Activated CD4-positive, CD25-positive, alpha-beta regulatory T cell (primary cell): ENCODE data around the gene EPHB1.
"Not testable (repeated sequence)": the region's sequence is repeated elsewhere in the genome, so short reads cannot be mapped to it uniquely, and the experiment has no call there.

Experiments
- DNase-seq, 4 experiments: peaks; one replicate each; lab custom pipeline; 2025; lab: John Stamatoyannopoulos, UW

Gene EPHB1

GRCh38 chr3:135005616-135006015 is 210.6 kb downstream of the EPHB1 start:
- DNase-seq: not testable (repeated sequence)

- DNase-seq: no peak
Measured at GRCh38 chr3:135007607-135008006, 212.5 kb downstream of the EPHB1 start.

- no peak for DNase-seq
Measured at GRCh38 chr3:135008326-135008725, 213.3 kb downstream of the EPHB1 start.

- no peak for DNase-seq
Measured at GRCh38 chr3:135009014-135009413, 214.0 kb downstream of the EPHB1 start.

- DNase-seq: no peak
Measured at GRCh38 chr3:135012101-135012500, 217.0 kb downstream of the EPHB1 start.

- DNase-seq: no peak
Measured at GRCh38 chr3:135013206-135013605, 218.1 kb downstream of the EPHB1 start.

- no peak for DNase-seq
Measured at GRCh38 chr3:135014566-135014965, 219.5 kb downstream of the EPHB1 start.

- no peak for DNase-seq
Measured at GRCh38 chr3:135017003-135017893, 222.2 kb downstream of the EPHB1 start.

- no peak for DNase-seq
Measured at GRCh38 chr3:135018149-135018923, 223.3 kb downstream of the EPHB1 start.

- DNase-seq: no peak
Measured at GRCh38 chr3:135020181-135020580, 225.1 kb downstream of the EPHB1 start.

- no peak for DNase-seq
Measured at GRCh38 chr3:135023996-135024658, 229.1 kb downstream of the EPHB1 start.

- DNase-seq: not testable (repeated sequence)
Measured at GRCh38 chr3:135030768-135031615, 235.9 kb downstream of the EPHB1 start.

GRCh38 chr3:135033737-135034136 is 238.7 kb downstream of the EPHB1 start:
- DNase-seq: no peak

GRCh38 chr3:135034291-135034768 is 239.3 kb downstream of the EPHB1 start:
- DNase-seq: no peak

GRCh38 chr3:135034891-135035440 is 239.9 kb downstream of the EPHB1 start:
- no peak for DNase-seq

- DNase-seq: no peak
Measured at GRCh38 chr3:135038186-135038585, 243.1 kb downstream of the EPHB1 start.

GRCh38 chr3:135039536-135039935 is 244.5 kb downstream of the EPHB1 start:
- not testable (repeated sequence) for DNase-seq

- DNase-seq: no peak
Measured at GRCh38 chr3:135040321-135041240, 245.5 kb downstream of the EPHB1 start.

- DNase-seq: no peak
Measured at GRCh38 chr3:135041601-135042000, 246.5 kb downstream of the EPHB1 start.

- no peak for DNase-seq
Measured at GRCh38 chr3:135047061-135047460, 252.0 kb downstream of the EPHB1 start.
